PFSK-1 (cell line): ENCODE measurements around the gene TERB1.

Experiments
- FOXP2 ChIP-seq: optimal IDR thresholded peaks from 2 replicates; pipeline ENCODE3; 2011; ENCODE audit warnings: borderline replicate concordance, control low read depth, inconsistent platforms; ENCODE audit not compliant: insufficient read depth; ENCODE audit errors: extremely low read length, extremely low read depth
- POLR2AphosphoS5 ChIP-seq: IDR thresholded peaks from 2 replicates; pipeline ENCODE4 v1.6.1; 2012; ENCODE audit warnings: low read depth, mild to moderate bottlenecking, control low read depth, low read length, moderate library complexity
- SIN3A ChIP-seq: IDR thresholded peaks from 2 replicates; pipeline ENCODE4 v1.6.1; 2012; ENCODE audit warnings: mild to moderate bottlenecking, low read length, moderate library complexity, borderline replicate concordance; ENCODE audit not compliant: insufficient read depth
- TAF1 ChIP-seq: IDR thresholded peaks from 2 replicates; pipeline ENCODE4 v1.6.1; 2012; ENCODE audit warnings: low read length, control low read depth, borderline replicate concordance; ENCODE audit not compliant: insufficient read depth
- TF ChIP-seq, protein P1 (sequence below), 2 experiments: IDR thresholded peaks; 2 replicates each; pipeline versions ENCODE4 v1.6.1 to v1.8.0; 2011 to 2012; ENCODE audit warnings: low read depth in 2 of 2, low read length in 2 of 2, control low read depth in 1 of 2, inconsistent platforms in 1 of 2, mild to moderate bottlenecking in 1 of 2, moderate library complexity in 1 of 2; ENCODE audit not compliant: insufficient read depth in 1 of 2

TERB1 gene

DNA sequence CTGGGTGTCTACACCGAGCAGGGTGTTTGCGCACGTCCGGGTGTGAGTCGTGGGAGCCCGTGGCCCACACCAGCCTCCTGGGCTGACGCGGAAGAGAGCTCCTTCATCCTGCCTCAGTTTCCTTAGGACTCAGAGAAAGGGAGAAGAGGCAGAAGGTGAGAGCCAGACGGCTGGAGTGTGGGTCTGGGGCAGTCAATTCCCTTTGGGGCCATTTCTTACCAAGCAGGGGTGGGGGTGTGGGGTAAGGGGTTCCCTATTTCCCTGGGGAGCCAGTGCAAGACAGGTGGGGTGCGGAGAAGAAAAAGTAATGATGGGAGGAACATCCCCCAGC, 43.7 kb upstream of the TERB1 start:
- no peak for TF ChIP-seq TAF1
- TF ChIP-seq, protein P1, sequence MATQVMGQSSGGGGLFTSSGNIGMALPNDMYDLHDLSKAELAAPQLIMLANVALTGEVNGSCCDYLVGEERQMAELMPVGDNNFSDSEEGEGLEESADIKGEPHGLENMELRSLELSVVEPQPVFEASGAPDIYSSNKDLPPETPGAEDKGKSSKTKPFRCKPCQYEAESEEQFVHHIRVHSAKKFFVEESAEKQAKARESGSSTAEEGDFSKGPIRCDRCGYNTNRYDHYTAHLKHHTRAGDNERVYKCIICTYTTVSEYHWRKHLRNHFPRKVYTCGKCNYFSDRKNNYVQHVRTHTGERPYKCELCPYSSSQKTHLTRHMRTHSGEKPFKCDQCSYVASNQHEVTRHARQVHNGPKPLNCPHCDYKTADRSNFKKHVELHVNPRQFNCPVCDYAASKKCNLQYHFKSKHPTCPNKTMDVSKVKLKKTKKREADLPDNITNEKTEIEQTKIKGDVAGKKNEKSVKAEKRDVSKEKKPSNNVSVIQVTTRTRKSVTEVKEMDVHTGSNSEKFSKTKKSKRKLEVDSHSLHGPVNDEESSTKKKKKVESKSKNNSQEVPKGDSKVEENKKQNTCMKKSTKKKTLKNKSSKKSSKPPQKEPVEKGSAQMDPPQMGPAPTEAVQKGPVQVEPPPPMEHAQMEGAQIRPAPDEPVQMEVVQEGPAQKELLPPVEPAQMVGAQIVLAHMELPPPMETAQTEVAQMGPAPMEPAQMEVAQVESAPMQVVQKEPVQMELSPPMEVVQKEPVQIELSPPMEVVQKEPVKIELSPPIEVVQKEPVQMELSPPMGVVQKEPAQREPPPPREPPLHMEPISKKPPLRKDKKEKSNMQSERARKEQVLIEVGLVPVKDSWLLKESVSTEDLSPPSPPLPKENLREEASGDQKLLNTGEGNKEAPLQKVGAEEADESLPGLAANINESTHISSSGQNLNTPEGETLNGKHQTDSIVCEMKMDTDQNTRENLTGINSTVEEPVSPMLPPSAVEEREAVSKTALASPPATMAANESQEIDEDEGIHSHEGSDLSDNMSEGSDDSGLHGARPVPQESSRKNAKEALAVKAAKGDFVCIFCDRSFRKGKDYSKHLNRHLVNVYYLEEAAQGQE (IDR thresholded peaks at IDR 0.05; ENCODE audit: insufficient read depth in 1 of 2, low read depth in 2 of 2, low read length in 2 of 2): no peak
- no peak for TF ChIP-seq SIN3A
- no peak for TF ChIP-seq POLR2AphosphoS5
- TF ChIP-seq FOXP2: no peak

GRCh38 chr16:66844342-66845079, 43.1 kb upstream of the TERB1 start, which contains the start of gene CA7:
CA7 (plus strand) TSS chr16:66844414; CDS start chr16:66844488, 74 bp downstream.
- no peak for TF ChIP-seq FOXP2
- TF ChIP-seq SIN3A: no peak
- no peak for TF ChIP-seq POLR2AphosphoS5
- TF ChIP-seq, protein P1 (IDR thresholded peaks at IDR 0.05; ENCODE audit: insufficient read depth in 1 of 2, low read depth in 2 of 2, low read length in 2 of 2): no peak
- no peak for TF ChIP-seq TAF1

GRCh38 chr16:66844009-66844341, 42.6 kb upstream of the TERB1 start:
- TF ChIP-seq TAF1 (no peak), SIN3A (no peak), FOXP2 (no peak), POLR2AphosphoS5 (no peak)
- TF ChIP-seq, protein P1 (IDR thresholded peaks at IDR 0.05; ENCODE audit: insufficient read depth in 1 of 2, low read depth in 2 of 2, low read length in 2 of 2): no peak

- TF ChIP-seq, protein P1 (IDR thresholded peaks at IDR 0.05; ENCODE audit: insufficient read depth in 1 of 2, low read depth in 2 of 2, low read length in 2 of 2): no peak
- TF ChIP-seq TAF1 (no peak), SIN3A (no peak), FOXP2 (no peak)
Measured at GRCh38 chr16:66843191-66843590, 41.8 kb upstream of the TERB1 start.
